HG03342 (cell line): ENCODE measurements around the gene TXNL4A.
"Not testable (repeated sequence)": the region's sequence is repeated elsewhere in the genome, so short reads cannot be mapped to it uniquely, and the experiment has no call there.

ENCODE experiments used
- ATAC-seq: cut with Tn5 transposase; IDR thresholded peaks from one replicate; pipeline ENCODE4 v1.9.1; 2021; ENCODE audit warnings: mild to moderate bottlenecking, moderate library complexity; ENCODE audit not compliant: unreplicated experiment

TXNL4A gene

GRCh38 chr18:79964330-79965118, 23.8 kb downstream of the TXNL4A start, which contains the start of gene HSBP1L1:
Gene HSBP1L1 (plus strand): TSS chr18:79964643. CDS start chr18:79964736, 93 bp downstream.
- peak; percentile 83 for ATAC-seq

DNA sequence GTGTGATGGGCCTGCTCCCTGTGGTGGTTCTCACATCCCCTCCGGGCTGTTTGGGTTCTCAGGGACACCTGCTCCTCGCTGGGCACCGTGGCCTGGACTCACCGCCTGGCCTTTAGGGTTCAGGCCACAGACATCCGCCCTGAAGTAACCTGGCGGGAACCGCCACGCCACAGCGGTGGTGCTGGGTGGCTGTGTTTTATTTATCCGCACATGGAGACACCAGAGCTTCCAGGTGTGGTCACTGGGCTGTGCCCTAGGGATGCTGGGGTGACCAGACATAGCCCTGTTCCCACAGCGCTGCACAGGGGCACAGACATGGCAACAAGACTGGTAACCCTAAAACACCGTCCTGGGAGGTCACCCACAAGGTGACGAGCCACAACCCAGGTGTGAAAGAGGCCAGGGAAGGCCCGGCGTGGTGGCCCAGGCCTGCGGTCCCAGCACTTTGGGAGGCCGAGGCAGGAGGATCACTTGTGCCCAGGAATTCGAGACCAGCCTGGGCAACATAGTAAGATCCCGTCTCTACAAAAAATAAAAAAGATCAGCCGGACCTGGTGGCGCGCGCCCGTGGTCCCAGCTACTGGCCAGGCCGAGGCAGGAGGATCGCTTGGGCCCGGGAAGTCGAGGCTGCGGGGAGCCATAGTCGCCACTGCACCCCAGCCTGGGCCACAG, 24.6 kb downstream of the TXNL4A start:
- no peak for ATAC-seq

DNA sequence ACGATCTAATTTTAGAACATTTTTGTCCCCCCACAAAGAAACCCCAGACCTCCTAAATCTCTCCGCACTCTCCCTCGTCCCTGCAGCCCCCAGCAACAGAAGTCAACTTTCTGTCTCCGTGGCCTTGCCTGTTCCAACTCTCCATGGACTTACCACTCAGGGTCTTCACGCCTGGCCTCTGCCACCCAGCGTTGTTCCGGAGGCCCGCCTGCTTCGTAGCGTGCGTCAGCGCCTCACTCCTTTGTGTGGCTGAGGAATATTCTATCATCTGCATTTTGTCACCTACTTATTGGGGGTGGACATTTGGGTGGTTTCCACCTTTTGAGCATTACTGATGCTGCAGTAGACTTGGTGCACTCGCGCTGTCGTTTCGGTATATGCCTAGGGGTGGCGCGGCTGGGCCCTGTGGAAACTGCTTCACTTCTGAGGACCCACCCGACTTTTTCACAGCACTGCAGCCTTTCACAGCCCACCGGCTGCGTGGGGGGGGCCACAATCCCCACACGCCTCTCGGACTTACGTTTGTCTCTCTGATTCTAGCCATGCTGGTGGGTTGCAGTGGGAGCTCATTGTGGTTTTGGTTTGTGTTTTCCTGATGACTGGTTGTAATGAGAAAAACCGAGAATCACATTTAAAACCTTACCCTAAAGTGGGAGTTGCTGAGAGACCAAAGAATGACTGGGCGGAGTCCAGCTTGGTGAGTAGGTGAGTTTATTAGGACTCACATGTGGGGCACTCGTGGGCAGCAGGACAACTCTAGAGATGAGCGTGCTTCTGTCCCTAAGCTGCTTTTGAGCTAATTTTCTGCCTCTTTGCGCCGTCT, 25.3 kb downstream of the TXNL4A start:
- ATAC-seq = peak; percentile 27

- ATAC-seq = no peak
Measured at GRCh38 chr18:79962311-79962710, 26.1 kb downstream of the TXNL4A start.

DNA sequence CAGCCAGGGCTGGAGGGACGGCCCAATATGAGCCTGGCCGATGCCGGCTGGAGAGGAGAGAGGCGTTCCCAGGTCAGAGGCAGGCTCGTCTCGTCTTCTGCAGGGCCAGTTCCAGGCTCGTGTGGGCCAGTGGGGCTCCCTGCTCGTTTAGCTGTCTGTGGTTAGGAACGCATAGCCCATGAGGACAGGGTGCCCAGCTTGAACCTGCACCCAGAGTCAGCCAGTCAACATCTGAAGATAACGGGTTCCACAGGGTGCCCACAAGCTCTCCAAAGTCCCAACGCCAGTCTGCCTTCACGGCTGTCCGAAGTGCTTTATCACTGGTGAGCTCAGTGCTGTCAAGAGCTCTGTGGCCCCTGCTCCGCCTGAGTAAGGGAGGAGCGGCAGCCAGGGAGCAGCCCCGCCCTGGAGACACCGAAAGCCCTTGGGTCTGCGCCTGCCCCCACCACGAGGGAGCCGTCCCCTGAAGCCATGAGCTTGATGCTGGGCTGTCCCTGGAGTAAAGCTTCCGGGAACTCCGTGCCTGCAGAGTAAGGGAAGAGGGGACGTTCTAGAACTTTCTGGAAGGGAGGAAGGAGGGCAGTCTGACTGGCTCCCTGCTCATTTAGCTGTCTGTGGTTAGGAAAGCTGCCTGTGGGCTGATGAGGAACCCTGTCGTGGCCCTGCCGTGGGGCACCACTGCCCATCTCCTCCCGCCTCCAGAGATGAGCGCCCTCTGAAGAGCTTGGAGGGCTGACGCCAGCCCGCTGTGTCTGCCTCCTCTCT, 26.7 kb downstream of the TXNL4A start:
- ATAC-seq = no peak

GRCh38 chr18:79960921-79961526, 27.3 kb downstream of the TXNL4A start:
- no peak for ATAC-seq

- ATAC-seq = not testable (repeated sequence)
Measured at GRCh38 chr18:79960161-79960801, 28.1 kb downstream of the TXNL4A start.

DNA sequence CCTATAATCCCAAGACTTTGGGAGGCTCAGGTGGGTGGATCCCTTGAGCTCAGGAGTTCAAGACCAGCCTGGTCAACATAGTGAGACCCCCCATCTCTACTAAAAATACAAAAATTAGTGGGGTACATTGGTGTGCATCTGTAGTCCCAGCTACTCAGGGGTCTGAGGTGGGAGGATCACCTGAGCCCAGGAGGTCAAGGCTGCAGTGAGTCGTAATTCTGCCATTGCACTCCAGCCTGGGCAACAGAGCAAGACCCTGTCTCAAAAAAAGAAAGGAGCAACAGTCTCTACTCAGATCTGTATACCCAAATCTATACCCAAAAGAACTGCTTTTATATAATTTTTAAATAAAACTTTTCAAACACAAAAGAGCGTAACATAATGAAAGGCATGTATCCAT, 29.4 kb downstream of the TXNL4A start:
- ATAC-seq = no peak

- ATAC-seq = no peak
Measured at GRCh38 chr18:79956276-79956675, 32.1 kb downstream of the TXNL4A start.

DNA sequence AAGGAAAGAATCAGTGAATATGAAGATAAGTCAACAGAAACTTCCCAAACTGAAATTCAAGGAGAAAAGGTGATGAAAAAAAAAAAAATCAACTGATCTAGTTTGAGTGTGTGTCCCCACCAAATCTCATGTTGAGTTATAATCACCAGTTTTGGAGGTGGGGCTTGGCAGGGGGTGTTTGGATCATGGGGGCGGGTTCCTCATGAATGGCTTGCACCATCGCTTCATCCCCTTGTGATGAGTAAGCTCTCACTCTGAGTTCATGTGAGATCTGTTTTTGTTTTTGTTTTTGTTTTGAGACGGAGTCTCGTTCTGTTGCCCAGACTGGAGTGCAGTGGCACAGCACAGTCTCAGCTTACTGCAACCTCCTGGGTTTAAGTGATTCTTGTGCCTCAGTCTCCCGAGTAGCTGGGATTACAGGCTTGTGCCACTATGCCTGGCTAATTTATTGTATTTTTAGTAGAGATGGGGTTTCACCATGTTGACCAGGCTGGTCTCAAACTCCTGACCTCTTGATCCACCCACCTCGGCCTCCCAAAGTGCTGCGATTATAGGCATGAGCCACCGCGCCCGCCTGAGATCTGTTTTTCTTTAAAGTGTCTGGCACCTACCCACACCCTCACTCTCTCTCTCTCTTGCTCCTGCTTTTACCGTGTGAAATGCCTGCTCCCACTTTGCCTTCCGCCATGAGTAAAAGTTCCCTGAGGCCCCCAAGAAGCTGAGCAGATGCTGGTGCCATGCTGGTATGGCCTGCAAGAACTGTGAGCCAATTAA, 32.9 kb downstream of the TXNL4A start:
- ATAC-seq = no peak

GRCh38 chr18:79954791-79955190, 33.6 kb downstream of the TXNL4A start:
- ATAC-seq = no peak

DNA sequence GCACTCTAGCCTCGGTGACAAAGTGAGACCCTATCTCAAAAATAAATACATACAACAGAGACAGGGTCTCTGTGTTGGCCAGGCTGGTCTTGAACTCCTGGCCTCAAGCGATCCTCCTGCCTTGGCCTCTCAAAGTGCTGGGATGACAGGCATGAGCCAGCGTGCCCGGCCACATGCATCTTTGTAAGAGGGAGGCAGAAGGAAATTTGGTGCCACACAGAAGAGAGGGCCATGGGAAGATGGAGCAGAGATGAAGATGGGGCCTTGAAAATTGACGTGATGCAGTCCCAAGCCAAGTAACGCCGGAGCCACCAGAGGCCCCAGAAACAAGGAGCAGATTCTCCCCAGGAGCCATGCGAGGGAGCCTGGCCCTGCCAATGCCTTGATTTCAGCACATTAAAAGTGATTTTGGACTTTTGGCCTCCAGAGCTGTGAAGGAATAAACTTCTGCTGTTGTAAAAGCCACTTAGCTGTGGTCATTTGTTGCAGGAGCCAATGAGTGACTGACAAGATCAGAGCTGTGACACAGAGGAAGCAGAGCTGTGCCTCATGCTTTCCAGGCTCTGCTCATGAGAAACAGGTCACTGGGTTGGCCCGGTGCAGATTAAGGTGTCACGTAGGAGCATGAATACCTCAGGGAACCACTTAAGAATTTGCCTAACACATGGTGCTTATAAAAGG, 34.3 kb downstream of the TXNL4A start:
- no peak for ATAC-seq

GRCh38 chr18:79952996-79953559, 35.3 kb downstream of the TXNL4A start:
- no peak for ATAC-seq

DNA sequence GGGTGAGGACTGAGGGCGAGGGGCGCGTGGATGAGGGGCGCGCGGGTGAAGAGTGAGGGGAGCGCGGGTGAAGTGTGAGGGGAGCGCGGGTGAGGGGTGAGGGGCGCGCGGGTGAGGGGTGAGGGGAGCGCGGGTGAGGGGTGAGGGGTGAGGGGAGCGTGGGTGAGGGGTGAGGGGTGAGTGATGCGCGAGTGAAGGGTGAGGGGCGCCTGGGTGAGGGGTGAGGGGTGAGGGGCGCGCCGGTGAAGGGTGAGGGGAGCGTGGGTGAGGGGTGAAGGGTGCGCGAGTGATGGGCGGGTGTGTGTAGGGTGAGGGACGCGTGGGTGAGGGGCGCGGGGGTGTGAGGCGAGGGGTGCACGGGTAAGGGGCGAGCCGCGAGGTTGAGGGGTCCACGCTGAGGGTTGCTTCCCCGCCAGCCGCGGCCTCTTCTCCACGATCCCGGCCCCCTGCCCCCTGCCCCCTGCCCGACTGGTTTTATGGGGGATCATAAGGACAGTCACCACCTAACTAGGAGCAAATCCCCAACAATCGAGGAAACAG, 35.8 kb downstream of the TXNL4A start:
- ATAC-seq = no peak

DNA sequence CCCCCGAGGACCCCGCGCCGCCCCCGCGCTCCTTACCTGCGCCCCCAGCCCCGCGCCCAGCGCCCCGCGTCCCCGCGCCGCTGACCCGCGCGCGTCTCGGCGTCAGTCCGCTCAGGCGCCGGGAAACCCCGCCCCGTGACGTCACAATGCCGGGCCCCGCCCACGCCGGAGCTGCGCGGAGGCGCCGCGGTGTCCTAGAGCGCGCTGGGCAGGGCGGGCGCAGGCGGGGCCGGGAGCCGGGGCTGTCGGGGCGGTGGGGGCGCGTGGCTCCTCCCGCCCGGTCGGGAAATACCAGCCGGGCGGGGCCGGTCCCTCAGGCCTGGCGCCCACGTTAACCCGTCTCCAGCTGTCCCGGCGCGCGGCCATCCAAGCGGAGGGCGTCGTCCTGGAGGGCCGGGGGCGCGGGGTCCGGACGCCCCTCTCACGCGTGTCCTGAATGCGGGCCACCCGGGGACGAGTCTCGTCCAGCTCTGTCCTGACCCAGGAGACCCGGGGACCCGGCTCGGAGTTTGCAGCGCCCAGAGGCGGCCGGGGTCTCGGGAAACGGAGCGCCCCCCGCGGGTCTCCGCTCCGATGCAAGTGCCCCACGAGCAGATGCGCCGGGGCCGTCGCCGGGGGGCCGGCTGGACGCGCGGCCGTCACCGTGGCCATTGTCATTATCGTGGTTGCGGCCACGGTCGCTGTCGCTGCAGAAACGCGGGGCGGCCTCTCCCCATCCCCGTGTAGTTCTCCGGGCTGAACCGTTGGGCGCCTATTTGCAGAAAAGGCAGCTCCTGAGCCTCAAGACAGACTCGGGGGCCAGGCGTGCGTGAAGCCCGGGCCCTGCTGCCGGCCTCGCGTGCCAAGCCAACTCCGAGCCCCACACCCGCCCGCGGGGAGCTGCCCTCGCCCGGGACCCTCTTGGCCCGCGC, 36.6 kb downstream of the TXNL4A start, which contains the start of gene SLC66A2:
Gene SLC66A2, minus strand, starts transcription at position 109 of the 911 bp plus-strand sequence. CDS start 727 bp downstream, outside the sequence.
- ATAC-seq = peak; percentile 85

DNA sequence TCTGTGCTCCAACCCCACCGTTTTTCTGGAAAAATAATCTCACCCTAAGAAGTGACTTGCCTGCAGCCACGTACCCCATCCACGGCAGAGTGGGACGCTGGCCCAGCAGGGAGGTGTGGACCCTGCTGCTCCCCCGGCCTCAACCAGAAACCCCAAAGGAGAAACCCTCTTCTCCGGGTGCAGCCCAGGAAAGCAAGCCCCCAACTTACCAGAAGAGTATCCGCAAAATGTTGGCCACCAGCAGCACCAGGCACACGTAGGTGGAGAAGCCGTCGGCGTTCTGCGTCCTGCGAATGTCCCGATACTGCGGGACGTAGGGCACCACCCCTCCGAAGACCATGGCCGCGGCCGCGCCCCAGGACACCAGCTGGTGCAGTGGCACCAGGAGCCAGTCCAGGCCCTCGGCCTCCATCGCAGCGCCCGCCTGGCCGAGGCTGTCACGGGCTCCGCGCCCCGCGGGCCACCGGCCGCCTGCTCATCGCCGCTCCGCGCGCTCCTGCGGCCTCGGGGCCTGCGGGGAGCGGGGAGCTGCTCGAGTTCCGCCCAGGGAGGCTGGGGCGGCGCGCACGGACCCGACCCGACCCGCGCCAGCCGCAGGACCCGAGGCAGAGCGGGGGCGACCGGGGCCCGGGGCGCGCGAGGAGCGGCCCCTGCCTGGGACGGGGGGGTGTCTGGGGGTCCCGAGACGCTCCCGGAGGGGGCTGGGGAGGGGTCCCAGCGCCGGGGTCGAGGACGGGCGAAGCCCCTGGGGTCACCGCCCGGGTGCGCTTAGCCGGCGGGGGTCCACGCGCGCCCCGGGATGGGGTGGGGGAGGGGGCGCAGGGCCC, 37.6 kb downstream of the TXNL4A start:
- ATAC-seq = no peak
